ENCODE data around the gene ELK1.
"Not testable (repeated sequence)": the region's sequence is repeated elsewhere in the genome, so short reads cannot be mapped to it uniquely, and the experiment has no call there.

Gene ELK1

DNA sequence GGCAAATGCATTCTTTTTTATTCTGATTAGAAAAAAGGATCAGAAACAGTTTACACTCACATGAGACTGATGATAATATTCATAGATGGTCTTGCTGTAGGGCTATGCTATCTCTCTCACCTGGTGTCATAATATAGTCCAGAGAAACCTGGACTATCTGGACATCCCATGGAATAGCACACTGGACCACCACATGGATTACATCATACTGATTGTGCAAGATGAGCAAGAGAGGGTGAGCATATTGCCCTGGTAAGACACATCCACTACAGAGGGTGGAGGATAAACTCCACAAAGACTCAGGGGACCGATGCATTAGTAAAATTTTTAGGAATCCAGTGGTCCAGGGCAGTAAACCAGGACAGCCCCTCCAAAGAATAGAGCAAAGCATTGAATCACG is 38.9 kb downstream of the ELK1 start:
- TF ChIP-seq, protein P1, sequence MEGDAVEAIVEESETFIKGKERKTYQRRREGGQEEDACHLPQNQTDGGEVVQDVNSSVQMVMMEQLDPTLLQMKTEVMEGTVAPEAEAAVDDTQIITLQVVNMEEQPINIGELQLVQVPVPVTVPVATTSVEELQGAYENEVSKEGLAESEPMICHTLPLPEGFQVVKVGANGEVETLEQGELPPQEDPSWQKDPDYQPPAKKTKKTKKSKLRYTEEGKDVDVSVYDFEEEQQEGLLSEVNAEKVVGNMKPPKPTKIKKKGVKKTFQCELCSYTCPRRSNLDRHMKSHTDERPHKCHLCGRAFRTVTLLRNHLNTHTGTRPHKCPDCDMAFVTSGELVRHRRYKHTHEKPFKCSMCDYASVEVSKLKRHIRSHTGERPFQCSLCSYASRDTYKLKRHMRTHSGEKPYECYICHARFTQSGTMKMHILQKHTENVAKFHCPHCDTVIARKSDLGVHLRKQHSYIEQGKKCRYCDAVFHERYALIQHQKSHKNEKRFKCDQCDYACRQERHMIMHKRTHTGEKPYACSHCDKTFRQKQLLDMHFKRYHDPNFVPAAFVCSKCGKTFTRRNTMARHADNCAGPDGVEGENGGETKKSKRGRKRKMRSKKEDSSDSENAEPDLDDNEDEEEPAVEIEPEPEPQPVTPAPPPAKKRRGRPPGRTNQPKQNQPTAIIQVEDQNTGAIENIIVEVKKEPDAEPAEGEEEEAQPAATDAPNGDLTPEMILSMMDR (IDR thresholded peaks at IDR 0.05; ENCODE audit: low read depth, low read length) = no peak
- no peak overlapping the region for H3K4me3 ChIP-seq (ENCODE audit: low read depth, low read length)

DNA sequence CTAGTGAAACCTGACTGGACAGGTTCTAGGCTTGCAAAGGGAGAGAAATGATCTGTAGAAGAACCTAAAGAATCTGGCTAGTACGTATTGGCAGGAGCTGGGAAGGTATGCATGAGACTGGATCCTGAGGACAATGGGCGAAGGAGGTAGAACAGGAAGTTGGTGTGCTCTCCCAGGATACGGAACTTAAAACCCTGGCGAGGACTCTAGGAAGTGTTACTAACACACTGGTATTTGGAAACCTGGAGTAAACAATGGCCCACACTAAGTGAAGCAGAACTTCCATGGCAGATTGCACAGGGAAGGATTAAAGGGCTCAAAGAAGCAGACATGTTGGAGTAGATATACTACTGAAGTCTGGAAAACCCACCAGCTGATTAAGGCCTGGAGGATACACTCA is 39.9 kb downstream of the ELK1 start:
- H3K4me3 ChIP-seq (ENCODE audit: low read depth, low read length) = no peak overlapping the region
- TF ChIP-seq, protein P1 (IDR thresholded peaks at IDR 0.05; ENCODE audit: low read depth, low read length) = no peak

DNA sequence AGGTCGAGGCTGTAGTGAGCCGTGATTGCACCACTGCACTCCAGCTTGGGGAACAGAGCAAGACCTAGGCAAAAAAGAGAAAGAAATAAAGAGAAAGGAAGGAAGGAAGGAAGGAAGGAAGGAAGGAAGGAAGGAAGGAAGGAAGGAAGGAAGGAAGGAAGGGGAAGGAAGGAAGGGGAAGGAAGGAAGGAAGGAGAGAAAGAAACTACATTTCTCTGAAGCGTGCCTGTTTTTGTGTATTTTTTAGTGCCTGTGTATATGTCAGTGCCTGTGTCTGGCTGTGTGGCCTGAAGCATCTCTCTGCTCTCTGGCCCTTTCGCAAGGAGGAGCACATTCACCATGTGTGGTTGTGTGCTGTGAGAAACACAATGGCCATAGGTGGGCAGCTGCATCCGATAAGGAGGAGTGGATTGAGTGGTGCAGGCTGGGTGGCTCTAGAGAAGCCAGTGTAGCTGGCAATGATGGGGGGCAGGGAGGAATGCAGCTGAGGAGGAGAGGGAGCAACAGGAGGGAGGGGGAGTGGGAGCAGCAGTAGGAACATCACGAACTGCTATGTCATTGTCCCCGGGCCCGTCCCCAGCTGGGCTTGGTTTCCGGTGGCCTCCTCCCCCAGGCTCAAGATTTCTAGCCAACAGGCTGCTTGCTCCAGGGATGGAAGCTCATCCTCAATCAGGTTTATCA is 42.1 kb downstream of the ELK1 start:
- TF ChIP-seq, protein P1 (IDR thresholded peaks at IDR 0.05; ENCODE audit: low read depth, low read length) = no peak
- no peak overlapping the region for H3K4me3 ChIP-seq (ENCODE audit: low read depth, low read length)

DNA sequence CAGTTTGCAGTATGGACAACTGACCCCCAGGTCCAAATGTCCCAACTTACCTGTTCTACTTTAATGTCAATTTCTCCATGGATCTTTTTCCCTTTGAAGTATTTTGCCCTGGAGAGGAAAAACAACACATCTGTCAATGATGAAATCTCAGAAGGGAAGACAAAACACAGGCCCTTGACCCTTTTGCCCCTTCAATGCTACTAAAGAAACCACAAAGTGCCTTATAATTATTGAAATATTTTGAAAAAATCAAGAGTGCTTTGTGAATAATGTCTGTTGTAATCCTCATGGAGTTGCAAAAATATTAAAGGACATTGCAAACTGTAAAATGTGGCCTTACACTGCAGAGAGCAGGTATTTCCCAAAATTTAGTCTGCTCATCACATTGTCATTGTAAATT is 43.3 kb downstream of the ELK1 start:
- TF ChIP-seq, protein P1 (IDR thresholded peaks at IDR 0.05; ENCODE audit: low read depth, low read length) = no peak
- no peak overlapping the region for H3K4me3 ChIP-seq (ENCODE audit: low read depth, low read length)

DNA sequence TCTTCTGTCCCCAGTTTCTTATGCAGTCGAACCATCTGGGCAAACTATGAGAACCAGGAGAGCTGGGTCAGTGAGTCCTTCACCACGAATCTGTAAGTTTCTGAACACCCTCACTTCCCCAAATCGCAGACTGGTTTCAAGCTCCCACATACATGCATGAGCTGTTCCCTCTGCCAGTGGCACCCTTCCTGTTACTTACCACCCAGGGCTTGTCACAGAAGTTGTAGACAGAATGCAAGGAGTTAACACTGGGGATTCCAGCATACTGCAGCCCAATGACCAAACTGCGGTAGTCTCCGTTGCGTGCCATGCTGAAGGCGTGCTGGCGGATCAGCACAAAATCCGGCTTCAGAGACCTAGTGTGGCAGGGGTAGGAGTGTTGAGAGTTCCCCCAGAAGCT is 45.3 kb downstream of the ELK1 start:
- TF ChIP-seq, protein P1 (IDR thresholded peaks at IDR 0.05; ENCODE audit: low read depth, low read length) = no peak
- H3K4me3 ChIP-seq (ENCODE audit: low read depth, low read length) = no peak overlapping the region

DNA sequence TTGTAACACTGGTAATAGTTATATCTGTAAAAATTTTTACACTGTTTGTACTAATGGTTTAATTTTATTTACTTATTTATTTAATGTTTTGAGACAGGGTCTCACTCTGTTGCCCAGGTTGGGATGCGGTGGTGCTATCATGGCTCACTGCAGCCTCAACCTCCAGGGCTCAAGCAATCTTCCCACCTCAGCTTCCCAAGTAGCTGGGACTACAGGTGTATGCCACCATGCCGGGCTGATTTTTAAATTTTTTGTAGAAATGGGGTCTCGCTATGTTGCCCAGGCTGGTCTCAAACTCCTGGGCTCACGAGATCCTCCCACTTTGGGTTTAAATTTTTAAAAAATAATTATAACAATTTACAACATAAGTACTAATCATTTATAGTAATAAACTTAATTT is 47.2 kb downstream of the ELK1 start:
- H3K4me3 ChIP-seq (ENCODE audit: low read depth, low read length) = not testable (repeated sequence)

DNA sequence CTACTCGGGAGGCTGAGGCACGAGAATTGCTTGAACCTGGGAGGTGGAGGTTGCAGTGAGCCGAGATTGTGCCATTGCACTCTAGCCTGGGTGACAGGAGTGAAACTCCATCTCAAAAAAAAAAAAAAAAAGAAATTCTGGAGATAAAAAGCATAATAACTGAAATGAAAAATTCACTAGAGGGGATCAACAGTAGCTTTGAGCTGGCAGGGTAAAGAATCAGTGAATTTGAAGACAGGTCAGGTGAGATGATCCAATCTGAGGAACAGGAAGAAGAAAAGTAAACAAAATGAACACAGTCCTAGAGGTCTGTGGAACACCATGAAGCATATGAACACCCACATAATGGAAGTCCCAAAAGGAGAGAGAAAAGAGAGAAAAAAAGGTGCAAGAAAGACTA is 53.1 kb downstream of the ELK1 start:
- TF ChIP-seq, protein P1 (IDR thresholded peaks at IDR 0.05; ENCODE audit: low read depth, low read length) = no peak
- no peak overlapping the region for H3K4me3 ChIP-seq (ENCODE audit: low read depth, low read length)

DNA sequence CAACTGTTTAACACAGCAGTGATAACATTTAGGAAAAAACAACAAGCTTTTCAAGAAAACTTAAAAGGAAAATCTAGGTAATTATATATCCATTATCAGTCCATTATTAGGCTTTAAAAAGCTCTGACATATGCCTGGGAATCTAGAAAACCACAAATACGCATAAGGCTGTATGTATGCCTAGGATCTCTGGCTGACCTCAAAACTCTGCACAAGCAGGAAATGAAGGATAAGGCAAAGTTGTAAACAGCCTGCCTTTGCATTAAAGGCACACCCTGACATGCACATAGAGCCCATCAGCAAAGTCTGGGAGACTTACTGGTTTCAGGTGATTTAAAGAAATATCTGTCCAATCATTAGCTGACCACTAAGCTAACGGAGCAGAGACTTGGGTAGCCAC is 54.1 kb downstream of the ELK1 start:
- TF ChIP-seq, protein P1 (IDR thresholded peaks at IDR 0.05; ENCODE audit: low read depth, low read length) = no peak

More for the DNA sequence above, 54.1 kb downstream of the ELK1 start:
- H3K4me3 ChIP-seq (ENCODE audit: low read depth, low read length) = no peak overlapping the region

Measured in WI38 (cell line).